Measurements from ENCODE around the gene KMO.
A peak's percentile ranks its signal among the peaks of the same experiment; 100 is the strongest.

KMO gene

DNA sequence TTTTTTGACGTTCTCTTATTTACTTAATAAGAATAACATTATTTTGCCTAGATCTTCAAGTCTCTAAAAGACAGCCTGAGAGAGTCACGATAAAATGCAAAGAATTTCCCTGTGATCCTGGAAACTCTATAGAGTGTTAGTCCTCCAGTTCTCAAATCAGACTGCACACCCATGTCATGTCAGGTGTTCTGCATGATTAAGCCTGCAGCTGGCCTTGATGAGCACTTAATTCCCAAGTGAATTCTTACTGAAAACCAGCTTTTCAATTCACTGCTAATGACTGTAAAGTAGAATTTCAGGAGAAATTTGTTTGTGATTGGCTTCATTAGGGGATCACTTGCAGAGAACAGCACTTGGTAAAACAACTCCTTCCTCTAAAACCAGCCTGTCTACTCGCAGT is 66.1 kb downstream of the KMO start:
- DNase-seq: no peak

DNA sequence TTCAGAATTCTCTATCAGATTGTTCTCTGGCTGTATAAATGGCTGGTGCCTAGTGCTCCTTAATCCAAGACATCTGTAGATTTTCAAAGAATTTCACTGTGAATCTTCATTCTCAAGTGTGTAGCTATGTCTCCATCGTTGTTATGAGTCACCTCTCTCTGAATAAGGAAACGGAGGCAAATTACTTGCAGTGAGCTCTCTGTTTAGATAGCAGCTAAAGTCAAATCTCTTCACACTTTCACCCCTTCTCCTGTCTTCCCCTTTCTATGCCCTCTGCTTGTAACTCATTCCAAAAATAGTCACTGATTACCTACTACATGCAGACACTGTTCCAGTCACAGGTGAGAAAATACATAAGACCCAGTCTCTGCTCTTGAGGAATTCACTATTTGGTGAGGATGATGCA is 68.3 kb downstream of the KMO start:
- DNase-seq: no peak

DNA sequence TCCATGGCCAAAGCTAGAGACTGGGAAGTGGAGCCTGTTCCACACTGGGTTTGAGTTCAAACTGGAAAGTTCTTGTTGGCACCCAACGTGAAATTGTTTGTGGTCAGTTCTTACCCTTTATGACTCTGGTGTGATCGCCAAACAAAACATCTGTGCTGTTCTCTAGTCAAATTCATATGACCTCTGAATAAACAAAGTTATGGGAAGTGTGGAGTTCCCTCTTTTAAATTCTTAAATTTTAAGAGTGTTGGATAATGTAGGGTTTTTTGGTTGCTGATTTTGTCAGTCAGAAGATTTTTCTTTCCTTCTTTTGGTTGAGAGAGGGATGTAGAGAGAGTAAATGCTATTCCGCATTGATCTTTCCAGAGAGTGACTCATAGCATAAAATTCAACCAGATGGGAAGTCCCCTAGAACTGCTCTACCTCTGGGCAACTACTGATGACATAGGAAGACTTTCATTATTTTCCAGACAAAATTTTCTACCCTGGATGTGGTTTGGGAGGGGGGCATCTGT is 71.6 kb downstream of the KMO start:
- no peak for DNase-seq

DNA sequence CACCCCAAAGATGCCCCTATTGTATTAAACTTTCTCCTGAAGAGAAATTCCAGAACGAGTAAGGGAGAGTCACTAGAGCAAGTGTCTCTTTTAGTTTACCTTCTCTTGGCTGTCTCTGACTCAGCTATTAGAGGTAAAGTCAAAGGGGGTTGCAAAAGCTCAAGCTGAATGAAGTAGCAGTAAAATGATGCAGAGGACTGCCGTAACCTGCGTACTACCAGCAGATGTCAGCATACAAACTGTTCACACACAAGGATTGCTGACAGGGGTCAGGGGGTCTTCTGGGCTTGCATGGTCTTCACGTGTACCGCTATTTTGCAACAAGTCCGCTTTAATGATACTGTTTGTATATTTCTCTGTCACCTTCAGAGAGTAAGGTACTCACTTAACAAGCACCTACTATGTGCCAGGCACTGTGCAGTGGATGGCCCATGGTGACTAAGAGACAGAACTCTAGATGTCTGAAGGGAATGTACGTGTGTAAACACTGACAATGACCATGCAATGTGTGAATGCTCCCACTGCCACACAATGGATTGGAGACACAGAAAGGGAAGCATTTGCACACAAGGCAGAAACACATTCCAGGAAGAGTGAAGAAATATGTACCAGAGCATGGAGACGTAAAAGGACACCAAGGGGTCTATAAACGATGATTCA is 73.1 kb downstream of the KMO start:
- no peak for DNase-seq

DNA sequence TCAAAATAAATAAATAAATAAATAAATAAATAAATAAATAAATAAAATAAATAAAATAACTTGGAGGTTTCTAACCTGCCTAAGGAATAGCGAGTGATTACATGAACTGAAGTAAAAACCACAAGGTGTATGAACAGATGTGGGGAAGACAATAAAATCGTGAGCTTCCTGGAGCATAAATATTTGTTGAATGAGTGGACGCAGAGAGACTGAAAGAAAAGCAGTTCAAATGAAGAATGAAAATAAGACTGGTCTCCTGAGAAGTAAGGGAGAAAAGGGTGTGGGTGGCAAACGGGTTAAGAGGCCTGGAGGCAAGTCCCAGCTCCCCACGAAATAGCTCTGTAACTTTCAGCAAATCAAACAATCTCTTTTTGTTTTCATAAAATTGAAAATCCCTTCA is 74.4 kb downstream of the KMO start:
- no peak for DNase-seq

DNA sequence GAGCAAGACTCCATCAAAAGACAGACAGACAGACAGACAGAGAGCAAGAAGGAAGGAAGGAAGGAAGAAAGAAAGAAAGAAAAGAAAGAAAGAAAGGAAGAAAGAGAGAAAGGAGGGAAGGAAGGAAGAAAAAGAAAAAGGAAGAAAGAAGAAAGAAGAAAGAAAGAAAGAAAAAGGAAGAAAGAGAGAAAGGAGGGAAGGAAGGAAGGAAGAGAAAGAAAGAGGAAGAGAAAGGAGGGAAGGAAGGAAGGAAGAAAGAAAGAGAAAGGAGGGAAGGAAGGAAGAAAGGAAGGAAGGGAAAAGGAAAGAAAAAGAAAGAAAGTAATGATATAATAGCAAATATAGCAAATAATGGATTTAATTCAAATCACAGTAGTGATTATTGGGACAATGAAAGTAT is 75.3 kb downstream of the KMO start:
- no peak for DNase-seq

DNA sequence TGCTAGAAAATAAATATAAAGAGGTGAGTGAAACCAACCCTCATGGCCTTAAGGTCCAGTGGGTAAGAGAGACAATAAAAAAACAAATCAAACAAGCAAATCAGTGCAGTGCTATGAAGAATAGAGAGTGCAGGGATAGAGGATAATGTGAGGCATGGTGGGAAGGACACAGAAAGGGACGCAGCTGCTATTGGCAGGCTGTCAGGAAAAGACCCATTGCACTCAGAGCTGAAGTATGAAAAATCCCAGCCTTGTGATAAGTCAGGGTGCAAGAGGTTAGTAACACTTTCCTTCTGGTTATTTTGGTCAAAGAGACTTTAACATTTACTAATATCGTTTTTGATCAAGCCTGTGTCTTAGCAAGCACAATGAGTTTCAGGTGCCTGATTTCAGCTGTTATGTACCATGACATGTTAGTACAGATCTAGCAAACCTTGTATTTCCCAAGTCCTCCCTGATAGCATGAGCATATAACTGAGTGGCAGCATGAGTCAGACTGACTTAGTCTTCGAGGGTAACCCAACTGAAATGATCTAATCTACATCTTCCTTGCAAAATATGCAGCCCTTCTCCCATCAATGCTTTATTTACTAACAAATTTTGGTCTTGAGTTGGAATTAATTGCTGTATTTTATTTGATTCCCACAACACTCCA is 76.3 kb downstream of the KMO start:
- DNase-seq: no peak

DNA sequence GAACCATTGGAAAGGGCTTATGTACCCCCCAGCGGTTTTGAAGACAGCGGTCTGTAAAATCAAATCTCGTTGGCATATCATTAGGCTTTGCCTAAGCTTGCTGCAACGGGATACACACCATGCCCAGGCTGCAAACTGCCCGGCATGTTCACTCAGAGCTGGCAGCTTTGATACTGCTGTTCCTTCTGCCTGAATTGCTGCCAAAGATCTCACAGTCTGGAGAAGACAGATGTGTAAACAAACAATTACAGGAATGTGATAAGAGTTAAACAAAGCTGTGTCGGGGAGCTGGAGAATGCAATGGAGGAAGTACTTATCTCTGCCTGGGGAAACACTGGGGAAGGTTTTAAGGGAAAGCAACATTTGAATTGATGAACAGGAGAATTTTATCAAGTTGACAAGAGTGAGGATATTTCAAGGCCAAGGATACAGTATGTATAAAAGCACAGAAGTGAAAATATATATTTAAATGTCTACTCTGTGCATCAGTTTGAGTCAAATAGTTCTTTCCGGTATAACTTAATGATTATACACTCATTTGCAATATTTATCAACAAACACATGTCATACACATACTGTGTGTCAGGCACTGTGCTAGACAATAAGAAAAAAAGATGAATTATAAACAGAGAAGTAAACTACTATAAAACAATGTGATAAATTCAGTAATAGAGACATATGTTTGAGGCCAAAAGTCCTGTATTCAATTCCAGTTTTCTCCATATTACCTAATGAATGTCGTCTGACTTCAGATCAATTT is 78.1 kb downstream of the KMO start:
- DNase-seq: peak; percentile 41

DNA sequence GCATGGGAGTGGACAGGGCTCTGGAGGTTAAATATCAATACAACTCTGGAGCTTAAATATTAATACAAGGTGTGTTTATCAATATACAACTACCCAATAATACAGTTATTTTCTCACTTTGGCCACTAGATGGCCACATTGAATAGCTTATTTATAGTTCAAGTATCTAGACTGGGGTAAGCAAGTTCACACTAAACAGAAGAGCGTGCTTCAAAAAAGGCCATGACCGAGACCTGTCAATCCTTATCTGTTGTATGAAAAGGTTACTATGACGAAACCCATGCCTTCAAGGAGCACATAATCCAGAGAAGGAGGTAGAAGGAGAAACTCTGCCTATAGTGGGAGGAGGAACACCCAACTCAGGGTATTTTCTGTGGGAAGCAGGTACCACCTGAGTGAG is 78.9 kb downstream of the KMO start:
- peak; percentile 87 for DNase-seq

DNA sequence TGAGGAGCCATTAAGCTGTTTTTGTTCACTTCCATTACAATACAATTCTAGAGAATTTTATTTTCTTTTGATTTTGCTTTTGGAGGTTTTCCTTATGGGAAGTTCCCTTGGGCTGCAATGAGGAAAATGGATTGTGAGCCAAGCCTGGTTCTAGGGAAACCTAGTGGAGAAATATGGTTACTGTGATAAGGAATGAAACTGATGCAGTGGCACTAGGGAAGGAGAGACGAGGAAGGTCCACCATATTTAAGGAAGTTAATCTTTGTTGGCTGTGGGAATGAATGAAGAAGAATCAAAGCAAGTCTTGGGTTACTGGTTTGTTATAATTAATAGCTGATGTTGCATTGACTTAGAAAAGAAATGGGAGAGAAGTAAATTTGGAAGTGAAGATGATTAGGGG is 79.6 kb downstream of the KMO start:
- no peak for DNase-seq

DNA sequence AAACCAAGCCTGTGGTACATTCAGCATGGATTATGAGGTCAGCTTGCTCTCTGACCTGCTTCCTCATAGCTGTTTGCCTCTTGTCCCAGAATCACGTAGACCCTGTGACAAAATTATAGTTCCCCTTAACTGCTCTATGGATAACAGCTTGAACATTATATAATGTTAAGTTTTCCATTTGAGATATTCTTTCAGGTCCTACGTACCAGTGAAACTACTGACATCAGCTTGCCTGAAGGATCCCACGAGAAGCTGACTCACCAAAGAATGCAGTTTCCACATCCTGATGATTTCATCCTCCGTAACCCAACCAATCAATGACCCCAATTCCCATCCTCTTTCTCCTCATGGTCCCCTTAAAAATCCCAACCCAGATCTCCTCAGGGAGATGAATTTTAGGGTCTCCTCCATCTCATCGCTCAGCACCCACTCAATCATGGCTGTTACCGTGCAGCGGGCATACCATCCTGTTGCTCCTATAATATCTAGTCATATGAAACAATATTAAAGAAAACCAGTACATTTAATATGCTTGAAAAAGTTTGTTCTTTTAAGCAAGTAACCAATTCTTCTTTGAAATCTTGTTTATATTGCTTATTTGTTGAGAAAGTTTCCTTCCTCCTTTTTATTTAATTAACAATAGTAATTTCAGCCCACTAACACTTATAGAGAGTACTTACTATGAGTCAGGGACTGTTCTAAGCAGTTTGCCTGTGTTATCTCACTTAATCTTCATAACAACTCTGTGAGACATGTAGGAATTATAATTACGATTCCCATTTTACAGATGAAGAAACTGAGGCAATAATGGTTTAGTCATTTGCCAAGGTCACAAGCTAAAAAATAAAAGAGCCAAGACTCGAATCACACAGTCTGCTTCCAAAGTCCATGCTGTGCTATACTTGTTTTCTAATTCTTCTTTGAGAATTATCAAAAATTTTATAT is 80.6 kb downstream of the KMO start:
- DNase-seq: no peak

DNA sequence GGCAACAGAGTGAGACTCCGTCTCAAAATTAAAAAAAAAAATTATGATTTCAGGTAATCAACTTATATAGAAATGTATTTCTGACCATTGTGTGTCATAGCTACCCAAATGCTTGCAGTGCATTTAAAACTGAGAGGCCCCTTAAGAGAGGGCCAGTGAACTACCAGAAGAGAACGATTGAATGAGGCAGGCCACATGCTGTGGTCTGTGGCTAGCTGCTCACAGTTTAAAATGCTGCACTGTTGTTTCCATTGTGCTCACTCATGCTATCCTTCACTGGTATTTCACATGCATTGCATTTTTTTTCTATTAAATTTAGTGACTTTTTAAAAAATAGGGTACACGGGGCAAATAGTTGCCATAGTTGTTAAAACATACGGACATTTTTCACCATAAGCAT is 82.0 kb downstream of the KMO start:
- no peak for DNase-seq

DNA sequence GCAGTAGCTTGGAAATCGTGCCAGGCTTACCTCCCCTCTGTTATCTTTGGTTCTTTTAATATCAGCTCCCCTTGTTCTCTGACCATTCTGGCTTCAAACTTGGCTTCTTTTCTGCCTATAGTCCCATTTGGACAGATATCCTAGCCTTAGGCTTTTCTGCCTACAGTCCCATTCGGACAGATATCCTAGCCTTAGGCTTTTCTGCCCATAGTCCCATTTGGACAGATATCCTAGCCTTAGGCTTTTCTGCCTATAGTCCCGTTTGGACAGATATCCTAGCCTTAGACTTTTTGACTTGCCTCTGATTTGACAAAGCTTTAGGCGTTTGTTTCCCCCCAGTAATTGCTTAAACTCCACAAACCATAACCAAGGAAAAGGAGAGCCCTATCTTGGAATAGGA is 82.4 kb downstream of the KMO start:
- no peak for DNase-seq

DNA sequence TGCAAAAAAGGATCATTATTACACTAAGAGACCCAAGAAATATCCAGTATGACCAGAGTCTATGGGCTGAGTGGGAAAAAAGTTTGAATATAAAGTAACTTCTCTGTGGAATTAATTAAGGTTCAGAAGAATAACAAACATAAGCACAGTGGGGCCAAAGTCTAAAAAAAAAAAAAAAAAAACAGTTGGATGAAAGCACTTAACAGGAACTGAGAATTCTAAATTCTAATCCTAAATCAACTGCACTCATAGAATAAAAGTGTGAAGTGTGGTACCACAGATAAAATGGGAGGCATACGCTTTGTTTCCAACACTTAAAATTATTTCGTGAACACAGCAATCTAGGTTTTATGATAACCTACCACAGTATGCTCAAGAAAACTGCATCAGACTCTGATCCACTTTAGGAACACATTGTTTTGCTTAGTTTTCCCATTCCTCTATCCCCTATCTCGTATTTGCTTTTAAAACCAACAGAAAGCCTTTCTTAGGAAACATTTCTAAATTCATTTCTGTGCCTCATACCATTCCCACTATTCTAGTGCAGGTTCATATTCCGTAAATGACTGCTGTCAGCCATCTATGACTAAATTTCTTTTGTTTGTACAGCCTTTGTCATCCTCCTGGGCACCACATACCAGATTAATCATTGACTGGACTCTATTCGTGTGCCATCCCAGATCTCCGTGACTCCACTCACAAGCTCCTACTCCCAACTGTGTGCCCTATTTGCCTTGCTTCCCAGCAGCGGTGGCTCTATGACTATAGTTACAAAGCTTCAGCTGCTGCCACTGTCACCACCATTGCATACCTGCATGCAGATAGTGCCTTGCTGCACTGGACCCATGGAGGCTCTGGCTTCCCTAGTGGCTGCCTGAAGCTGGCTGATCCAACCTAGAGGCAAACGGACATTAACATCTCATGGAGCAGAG is 83.1 kb downstream of the KMO start:
- DNase-seq: no peak

DNA sequence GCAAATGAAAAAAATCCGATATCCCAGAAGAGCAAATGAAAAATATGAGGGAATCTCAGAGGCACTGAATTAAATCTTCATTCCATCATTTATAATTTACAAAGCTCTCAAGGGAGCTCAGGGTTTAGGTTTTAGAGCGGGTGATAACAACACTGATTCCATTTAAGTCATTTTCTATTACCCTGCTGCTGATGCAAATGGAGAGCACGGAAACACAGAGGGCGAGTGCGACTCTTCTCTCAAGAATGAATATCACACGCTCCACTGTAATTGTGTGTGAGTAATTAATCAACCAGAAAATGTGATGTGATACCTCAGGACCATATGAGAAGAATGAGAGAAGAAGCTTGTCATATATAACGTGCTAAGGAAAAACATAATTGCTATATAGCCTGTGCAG is 85.2 kb downstream of the KMO start:
- no peak for DNase-seq

DNA sequence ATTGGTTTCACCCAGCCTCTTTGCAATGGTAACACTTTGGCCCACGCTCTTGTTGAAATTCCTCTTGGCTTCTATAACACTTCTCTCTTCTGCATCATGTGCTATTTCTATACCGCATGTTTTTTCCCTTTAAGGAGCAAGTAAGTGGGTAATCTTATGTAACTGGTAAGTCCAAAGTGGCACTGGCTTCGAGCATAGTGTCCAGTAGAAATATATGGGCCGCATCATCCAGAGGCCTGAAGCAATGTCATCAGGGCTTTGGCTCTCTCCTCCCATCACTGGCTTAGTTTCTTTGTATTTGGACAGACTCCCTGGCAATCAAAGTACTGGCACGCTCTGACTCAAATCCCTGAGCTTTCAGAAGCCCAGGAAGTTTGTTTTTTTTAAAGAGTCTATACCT is 90.5 kb downstream of the KMO start:
- DNase-seq: no peak

DNA sequence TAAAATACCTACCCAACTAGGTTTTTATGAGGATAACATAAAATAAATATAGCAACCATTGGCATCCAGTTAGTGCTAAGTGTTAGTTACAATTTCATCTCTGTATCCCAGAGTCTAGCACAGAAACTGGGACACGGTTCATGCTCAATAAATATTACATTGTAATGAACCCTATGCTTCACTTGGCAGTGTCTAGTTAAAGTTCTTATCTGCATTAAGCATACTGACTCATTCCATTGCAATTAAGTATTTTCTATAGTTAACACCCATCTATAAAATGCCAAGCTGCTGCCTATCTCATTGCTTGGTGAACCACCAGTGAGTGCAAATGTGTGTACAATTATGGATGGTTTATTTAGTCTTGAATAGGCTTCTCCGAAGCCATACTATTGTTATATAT is 92.8 kb downstream of the KMO start:
- peak; percentile 71 for DNase-seq

DNA sequence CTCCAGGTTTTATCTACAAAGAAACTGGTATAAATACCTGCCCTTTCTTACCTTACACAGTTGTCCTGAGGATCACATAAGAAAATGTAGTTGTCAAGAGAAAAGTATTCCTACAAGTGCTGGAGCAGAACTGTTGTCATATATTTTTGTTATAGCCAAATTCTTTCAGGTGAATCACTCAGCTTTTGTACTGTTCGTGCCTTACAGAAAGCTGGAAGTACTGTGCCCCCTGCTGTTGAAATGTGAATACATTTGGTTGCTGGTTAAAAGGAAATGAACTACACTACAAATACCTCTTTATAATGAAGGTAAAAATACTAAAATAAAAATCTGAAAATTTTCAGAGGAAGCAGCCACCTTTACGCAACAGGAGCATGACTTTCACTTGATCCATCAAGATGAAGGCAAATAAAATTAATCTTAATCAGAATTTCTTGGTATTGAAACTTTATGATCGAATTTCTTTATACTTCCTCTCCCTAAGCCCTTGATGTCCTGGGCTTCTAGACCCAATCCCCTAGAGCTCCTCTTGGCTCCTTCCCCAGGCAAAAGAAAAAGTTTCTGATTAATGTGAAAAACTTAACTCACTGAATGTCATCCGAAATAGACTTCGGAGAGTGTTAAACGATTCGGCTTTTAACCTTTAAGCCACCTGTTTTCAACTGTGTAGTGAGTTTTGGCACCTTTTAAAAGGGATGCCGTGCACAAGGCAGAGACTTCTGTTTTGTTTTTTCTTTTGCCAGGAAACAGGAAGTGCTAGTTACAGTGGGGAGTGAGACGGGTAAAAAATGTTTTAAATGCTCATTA is 95.5 kb downstream of the KMO start:
- DNase-seq: peak; percentile 71

DNA sequence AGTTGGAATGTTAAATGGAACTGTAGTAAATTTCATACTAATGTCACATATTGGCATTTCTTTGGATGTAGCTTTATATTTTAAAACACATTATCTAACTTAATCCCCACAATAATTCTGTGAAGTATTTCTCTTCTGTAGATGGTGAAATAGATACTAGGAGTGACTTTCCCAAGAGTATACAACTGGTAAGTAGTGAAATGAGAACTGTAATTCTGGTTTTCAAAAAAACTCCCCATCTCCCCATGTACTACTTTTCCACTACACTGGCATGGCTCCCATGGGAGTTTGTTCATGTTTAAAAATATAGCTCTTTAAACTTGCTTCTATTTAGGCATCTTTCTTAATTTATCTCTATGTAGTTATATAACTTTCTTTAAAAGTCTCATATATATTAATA is 97.8 kb downstream of the KMO start:
- no peak for DNase-seq

DNA sequence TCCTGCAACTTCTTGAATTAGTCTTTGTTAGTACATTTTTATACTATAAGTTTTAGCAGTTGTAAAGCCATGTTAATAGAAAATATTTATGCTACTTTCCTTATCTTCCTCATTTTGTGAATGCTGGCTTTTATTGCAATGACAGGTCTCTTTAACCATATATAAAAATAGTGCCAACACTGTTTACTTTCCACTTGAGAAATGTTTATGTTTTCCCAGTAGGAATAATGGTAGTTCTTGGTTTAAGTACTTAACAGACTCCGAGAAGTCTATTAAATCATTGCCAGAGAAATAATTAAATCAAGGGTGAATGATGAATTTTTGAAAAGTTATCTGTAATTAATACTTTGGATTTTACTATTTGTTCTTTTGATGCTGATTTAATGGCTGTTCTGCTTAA is 98.3 kb downstream of the KMO start:
- no peak for DNase-seq

DNA sequence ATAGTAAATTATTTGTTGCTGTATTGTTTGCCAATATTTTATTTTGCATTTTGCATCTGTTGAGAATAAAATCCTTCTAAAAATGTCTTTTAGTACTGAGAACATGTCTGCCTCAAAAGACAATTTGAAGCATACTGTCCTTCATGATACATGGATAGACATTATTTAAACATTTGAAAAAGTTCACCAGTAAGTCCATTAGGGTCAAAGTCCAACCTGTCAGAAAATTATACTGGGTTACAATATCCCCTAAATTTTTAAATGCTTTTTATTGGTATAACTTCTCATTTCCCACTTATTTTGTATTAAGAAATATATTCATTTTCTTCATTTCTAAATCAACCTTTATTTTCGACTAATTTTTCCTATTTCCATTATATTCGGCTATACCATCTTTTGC is 98.7 kb downstream of the KMO start:
- DNase-seq: no peak

Measured in hematopoietic multipotent progenitor cell treated with erythropoietin and hydrocortisone succinate and interleukin-3 and kit ligand, for 8 days (in vitro differentiated cells).